Esophagus squamous epithelium (tissue), 5 donors: ENCODE results near the gene TUBB1. TPM values are rescaled to one million over a fixed set of nuclear protein-coding genes. Genes with fewer than 3 reads are reported as not detected.

Experiments
- DNase-seq: peaks from one replicate; lab custom pipeline; 2025; lab: John Stamatoyannopoulos, UW
- H3K27ac ChIP-seq, 4 donors: fragments of 200-600 bp; sonication (generic); one replicate each; pipeline ENCODE4 v1.5.1; 2016 to 2019; ENCODE audit warnings: mild to moderate bottlenecking in 1 of 4
- H3K27me3 ChIP-seq, 4 donors: fragments of 200-600 bp; sonication (generic); 1 replicate in 3 of 4; 2 replicates in 1 of 4; pipeline versions ENCODE4 v1.5.1 to v1.6.0; 2017 to 2021; ENCODE audit warnings: antibody characterized with exemption in 1 of 4
- H3K36me3 ChIP-seq, 3 donors: fragments of 200-600 bp; sonication (generic); one replicate each; pipeline ENCODE4 v1.5.1; 2016 to 2019
- H3K4me1 ChIP-seq, 3 donors: fragments of 200-600 bp; sonication (generic); one replicate each; pipeline ENCODE4 v1.5.1; 2017 to 2019
- H3K4me3 ChIP-seq, 4 donors: fragments of 200-600 bp; sonication (generic); 1 replicate in 3 of 4; 2 replicates in 1 of 4; pipeline ENCODE4 v1.5.1; 2016 to 2019; ENCODE audit warnings: mild to moderate bottlenecking in 2 of 4, moderate library complexity in 1 of 4
- H3K9me3 ChIP-seq, 3 donors: fragments of 200-600 bp; sonication (generic); one replicate each; pipeline ENCODE4 v1.5.1; 2016 to 2019
- POLR2A ChIP-seq, 4 donors: fragments of 450-650 bp; IDR thresholded peaks; one replicate each; pipeline ENCODE4 v1.6.1; 2017; ENCODE audit warnings: antibody characterized with exemption in 4 of 4, mild to moderate bottlenecking in 4 of 4, moderate library complexity in 3 of 4
- WGBS, 2 donors: methylation state at CpG; one replicate each; pipeline ENCODE4 v1.1.5; 2018; 5-methylcytosine and 5-hydroxymethylcytosine counted together
- intact Hi-C: fragments of 100-400 bp; cut with DNase I; formaldehyde crosslinking; loops from one replicate; pipeline ENCODE4 v1.15.0; 2022
- total RNA-seq, 4 donors: library from RNA; depleted of rRNA; stranded (reverse); fragments of >200 nt; gene quantifications; one replicate each; pipeline ENCODE4 v1.1.0, GENCODE V29; 2016
- TF ChIP-seq, protein P1 (sequence below), 6 experiments: fragments of 450-650 bp in 4 of 6; fragments of 200-600 bp in 2 of 6; sonication (generic) in 2 of 6; IDR thresholded peaks; one replicate each; pipeline ENCODE4 v1.5.1; 2016 to 2019; ENCODE audit warnings: antibody characterized with exemption in 6 of 6, mild to moderate bottlenecking in 4 of 6, moderate library complexity in 4 of 6
- donor health status: DM: yes; HTN: yes; CAD: no.

Gene TUBB1
- total RNA-seq, 4 donors from 2014 or later, result 0.19 TPM; not detected in 3

DNA sequence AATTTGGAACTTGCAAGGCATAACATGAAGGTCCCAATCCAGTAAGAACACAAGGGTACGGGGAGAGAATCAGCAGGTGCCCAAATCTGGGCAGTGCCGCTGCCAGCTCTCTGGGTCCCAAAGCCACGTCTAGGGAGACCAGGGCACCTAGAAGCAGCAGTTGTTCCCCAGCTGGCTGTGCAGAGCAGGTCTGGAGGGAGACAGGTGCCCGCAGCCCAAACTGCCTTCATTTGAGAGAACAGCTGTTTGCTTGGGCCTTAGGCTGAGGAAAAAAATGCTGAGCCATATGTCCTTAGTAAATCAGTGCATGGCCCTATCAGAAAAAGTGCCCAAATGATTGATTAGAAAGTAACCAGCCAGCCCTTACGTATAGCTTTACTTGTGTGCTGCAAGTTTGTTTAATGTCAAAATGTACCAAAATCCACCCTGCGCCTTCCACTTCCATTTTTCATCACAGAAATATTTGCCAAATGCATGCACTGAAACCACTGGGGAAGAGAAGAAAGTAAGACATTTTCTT is 32.5 kb downstream of the TUBB1 start:
- H3K27me3 ChIP-seq, result peaks cover 0 to 32% (median 0%) of the 10 kb centered on the region in 4 donors
- H3K27ac ChIP-seq, result no peak overlapping the region
- no peaks in the 10 kb centered on the region for H3K4me1 ChIP-seq
- H3K36me3 ChIP-seq, result no peaks in the 10 kb centered on the region
- no peak for TF ChIP-seq POLR2A (IDR thresholded peaks at IDR 0.05)
- TF ChIP-seq, protein P1, sequence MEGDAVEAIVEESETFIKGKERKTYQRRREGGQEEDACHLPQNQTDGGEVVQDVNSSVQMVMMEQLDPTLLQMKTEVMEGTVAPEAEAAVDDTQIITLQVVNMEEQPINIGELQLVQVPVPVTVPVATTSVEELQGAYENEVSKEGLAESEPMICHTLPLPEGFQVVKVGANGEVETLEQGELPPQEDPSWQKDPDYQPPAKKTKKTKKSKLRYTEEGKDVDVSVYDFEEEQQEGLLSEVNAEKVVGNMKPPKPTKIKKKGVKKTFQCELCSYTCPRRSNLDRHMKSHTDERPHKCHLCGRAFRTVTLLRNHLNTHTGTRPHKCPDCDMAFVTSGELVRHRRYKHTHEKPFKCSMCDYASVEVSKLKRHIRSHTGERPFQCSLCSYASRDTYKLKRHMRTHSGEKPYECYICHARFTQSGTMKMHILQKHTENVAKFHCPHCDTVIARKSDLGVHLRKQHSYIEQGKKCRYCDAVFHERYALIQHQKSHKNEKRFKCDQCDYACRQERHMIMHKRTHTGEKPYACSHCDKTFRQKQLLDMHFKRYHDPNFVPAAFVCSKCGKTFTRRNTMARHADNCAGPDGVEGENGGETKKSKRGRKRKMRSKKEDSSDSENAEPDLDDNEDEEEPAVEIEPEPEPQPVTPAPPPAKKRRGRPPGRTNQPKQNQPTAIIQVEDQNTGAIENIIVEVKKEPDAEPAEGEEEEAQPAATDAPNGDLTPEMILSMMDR (IDR thresholded peaks at IDR 0.05), result no peak
- intact Hi-C loops, result no loop called here
- H3K4me3 ChIP-seq, result no peak overlapping the region
- no peaks in the 10 kb centered on the region for H3K9me3 ChIP-seq
- WGBS, 2 donors, result 74 to 85% methylated on average over 4 to 5 of the region's 6 CpGs
- no peak for DNase-seq

DNA sequence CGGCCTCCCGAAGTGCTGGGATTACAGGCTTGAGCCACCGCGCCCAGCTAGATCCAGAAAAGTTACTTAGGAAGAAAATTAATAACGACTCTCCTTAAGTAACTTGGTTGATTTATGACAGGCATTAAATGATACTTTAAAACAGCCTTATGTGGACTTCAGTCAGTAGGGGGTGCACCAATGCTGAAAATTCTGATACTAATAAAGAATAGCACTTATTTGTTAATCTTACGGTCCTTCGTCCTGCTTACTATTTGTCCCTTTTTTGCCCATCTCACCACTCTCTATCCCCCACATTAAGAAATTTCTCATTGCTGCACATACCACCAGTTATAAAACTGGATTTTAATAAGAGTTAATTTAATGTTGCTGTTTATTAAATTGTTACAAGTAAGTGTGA is 36.1 kb downstream of the TUBB1 start:
- 39 to 58% methylated on average over 7 of the region's 7 CpGs for WGBS, 2 donors
- Histone ChIP-seq H3K27me3 (peaks cover 0 to 38% (median 0%) of the 10 kb centered on the region in 4 donors), H3K4me1 (no peaks in the 10 kb centered on the region), H3K36me3 (no peaks in the 10 kb centered on the region), H3K4me3 (no peak overlapping the region), H3K9me3 (no peaks in the 10 kb centered on the region), H3K27ac (no peak overlapping the region)
- intact Hi-C loops, result no loop called here
- DNase-seq, result no peak
- TF ChIP-seq POLR2A (IDR thresholded peaks at IDR 0.05), result no peak
- TF ChIP-seq, protein P1 (IDR thresholded peaks at IDR 0.05), result peak in 5 of 6 experiments; percentile 13 to 53 (median 41)

DNA sequence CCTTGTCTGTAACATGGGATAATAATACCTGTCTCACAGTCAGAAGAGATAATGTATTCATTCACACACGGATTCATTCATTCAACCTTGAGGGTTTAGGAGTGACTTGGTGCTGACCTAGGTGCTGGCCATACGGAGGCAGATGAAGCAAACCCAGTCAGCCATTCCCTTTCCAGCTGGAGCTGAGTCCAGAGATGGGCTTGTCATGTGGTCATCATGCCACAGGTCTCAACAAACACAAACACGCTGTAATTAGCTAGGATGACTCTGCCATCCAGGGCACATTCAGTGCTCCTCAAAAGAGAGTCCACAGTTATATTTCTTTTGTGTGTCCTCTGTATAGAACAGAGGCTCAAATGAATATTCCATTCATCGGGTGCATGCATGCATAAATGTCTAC is 42.9 kb downstream of the TUBB1 start:
- intact Hi-C loops, result no loop called here
- Histone ChIP-seq H3K27me3 (peaks cover 0 to 15% (median 0%) of the 10 kb centered on the region in 4 donors), H3K4me3 (no peak overlapping the region), H3K27ac (no peak overlapping the region), H3K9me3 (no peaks in the 10 kb centered on the region), H3K4me1 (peaks cover 0 to 17% (median 7%) of the 10 kb centered on the region in 3 donors), H3K36me3 (no peaks in the 10 kb centered on the region)
- TF ChIP-seq POLR2A (IDR thresholded peaks at IDR 0.05), result no peak
- no peak for DNase-seq
- WGBS, 2 donors, result 52 to 71% methylated on average over 4 of the region's 4 CpGs

DNA sequence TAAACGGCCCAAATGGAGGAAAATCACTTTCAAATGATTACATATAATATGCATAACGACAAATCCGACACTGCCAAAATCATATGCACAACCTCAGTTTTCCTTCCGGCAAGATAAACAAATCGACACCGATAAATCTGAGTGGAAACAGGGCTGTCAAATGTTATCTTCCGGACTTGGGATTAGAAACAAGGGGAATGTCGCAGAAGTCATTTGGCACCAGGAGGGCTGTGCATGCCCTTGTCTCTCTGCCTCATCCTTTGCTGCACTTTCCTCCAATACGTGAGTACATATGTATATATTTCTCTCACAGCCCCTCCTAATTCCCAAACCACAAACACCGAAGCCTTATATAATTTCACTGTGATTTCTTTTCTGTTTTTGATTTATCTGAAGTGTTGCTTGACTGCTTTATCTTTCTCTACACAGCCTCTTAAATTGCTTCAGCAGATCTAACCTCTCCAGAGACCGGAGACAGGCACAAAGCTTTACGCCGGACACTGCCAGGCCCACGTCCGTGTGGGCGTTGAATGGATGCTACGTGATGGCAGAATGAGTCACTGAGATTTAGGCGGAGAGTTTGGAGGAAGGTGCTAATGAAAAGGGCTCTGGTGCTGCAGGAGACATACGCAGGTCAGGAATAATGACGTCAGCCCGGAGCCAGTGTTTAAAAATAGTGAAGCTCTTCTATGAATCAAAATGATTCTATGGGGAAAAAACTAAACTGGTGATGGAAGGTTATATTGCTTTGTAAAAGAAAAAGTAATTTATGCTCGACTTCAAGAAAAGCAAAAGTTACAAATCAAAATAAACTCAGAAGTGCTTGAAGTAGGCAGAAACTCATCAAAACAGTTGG is 44.4 kb downstream of the TUBB1 start:
- intact Hi-C loops, result no loop called here
- peak overlapping the region in 3 of 4 donors; percentile 31 to 50 (median 39) for H3K27ac ChIP-seq
- no peak for DNase-seq
- no peaks in the 10 kb centered on the region for H3K9me3 ChIP-seq
- H3K36me3 ChIP-seq, result no peaks in the 10 kb centered on the region
- peaks cover 0 to 17% (median 7%) of the 10 kb centered on the region in 3 donors for H3K4me1 ChIP-seq
- WGBS, 2 donors, result 37 to 38% methylated on average over 22 of the region's 22 CpGs
- peaks cover 0 to 9% (median 0%) of the 10 kb centered on the region in 4 donors for H3K27me3 ChIP-seq
- TF ChIP-seq, protein P1 (IDR thresholded peaks at IDR 0.05), result no peak
- TF ChIP-seq POLR2A (IDR thresholded peaks at IDR 0.05), result no peak
- H3K4me3 ChIP-seq, result no peak overlapping the region

DNA sequence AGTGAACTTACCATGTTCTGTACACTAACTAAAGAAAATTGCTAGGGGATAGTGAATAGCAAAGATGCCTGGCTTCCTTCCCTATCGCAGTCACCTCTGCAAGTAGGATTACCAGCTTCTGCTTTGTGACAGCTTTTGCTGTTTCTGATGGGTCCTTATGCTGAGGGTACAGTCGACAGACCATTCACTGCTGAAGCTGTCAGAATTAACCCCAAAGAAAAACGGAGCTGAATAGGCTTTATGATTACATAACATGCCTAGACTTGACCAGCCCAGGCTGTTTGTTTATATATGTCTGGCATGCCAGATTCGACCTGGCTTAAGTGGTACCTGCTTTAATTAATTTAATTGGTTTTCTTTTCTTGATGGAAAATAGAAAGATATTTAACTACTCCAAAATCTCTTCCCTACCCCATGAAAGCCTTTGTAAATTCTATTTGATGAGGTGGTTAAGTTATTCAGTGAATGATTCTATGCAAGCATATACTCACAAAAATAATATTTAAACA is 45.0 kb downstream of the TUBB1 start:
- Histone ChIP-seq H3K9me3 (no peaks in the 10 kb centered on the region), H3K4me3 (no peak overlapping the region), H3K27me3 (peaks cover 0 to 11% (median 0%) of the 10 kb centered on the region in 4 donors), H3K27ac (peak overlapping the region in 3 of 4 donors; percentile 25 to 39 (median 31)), H3K36me3 (no peaks in the 10 kb centered on the region), H3K4me1 (peaks cover 0 to 17% (median 7%) of the 10 kb centered on the region in 3 donors)
- DNase-seq, result no peak
- TF ChIP-seq, protein P1 (IDR thresholded peaks at IDR 0.05), result no peak
- TF ChIP-seq POLR2A (IDR thresholded peaks at IDR 0.05), result no peak
- WGBS, 2 donors, result 18 to 20% methylated on average over 4 of the region's 4 CpGs
- intact Hi-C loops, result no loop called here
